Ovary (tissue), 9 donors: ENCODE data around the gene NCK2. TPM values are rescaled to one million over a fixed set of nuclear protein-coding genes. Genes with fewer than 3 reads are reported as not detected.

ENCODE experiments used
- DNase-seq, 5 donors: peaks; one replicate each; pipeline ENCODE4 v3.0.0-alpha.2; 2019 to 2020
- H3K27ac ChIP-seq, 2 donors: fragments of 200-600 bp; one replicate each; pipeline versions ENCODE4 v1.5.1 to v1.8.0; 2019 to 2022
- H3K27me3 ChIP-seq: fragments of 200-600 bp; one replicate; pipeline ENCODE4 v1.8.0; 2022
- H3K36me3 ChIP-seq: fragments of 200-600 bp; sonication (generic); one replicate; pipeline ENCODE4 v1.5.1; 2019
- H3K4me1 ChIP-seq: one replicate; pipeline ENCODE4 v1.8.1; 2013; ENCODE audit warnings: mild to moderate bottlenecking, moderate library complexity; ENCODE audit not compliant: insufficient read depth
- H3K4me3 ChIP-seq: fragments of 200-600 bp; sonication (generic); one replicate; pipeline ENCODE4 v1.5.1; 2017
- H3K9me3 ChIP-seq, 2 donors: fragments of 200-600 bp in 1 of 2; sonication (generic) in 1 of 2; one replicate each; pipeline versions ENCODE4 v1.5.1 to v1.8.1; 2013 to 2019; ENCODE audit warnings: mild to moderate bottlenecking in 1 of 2, moderate library complexity in 1 of 2
- EP300 ChIP-seq: sonication (generic); formaldehyde crosslinking; IDR thresholded peaks from one replicate; pipeline ENCODE4 v1.6.1; 2017; ENCODE audit warnings: antibody characterized with exemption
- POLR2A ChIP-seq: fragments of 450-650 bp; IDR thresholded peaks from one replicate; pipeline ENCODE4 v1.6.1; 2017; ENCODE audit warnings: antibody characterized with exemption, mild to moderate bottlenecking, moderate library complexity
- WGBS, 3 donors: extraction: QIAGEN DNeasy Blood & Tissue Kit in 1 of 3; methylation state at CpG; one replicate each; pipeline versions ENCODE4 v1.1.5 to v1.1.7; 2013 to 2017; 5-methylcytosine and 5-hydroxymethylcytosine counted together
- intact Hi-C, 4 donors: fragments of 100-400 bp; cut with DNase I; formaldehyde crosslinking; loops; one replicate each; pipeline versions ENCODE4 v1.11.0 to v1.15.1; 2022 to 2023
- polyA plus RNA-seq, 2 donors: library from polyadenylated mRNA; stranded (reverse); fragments of 200-250 nt in 1 of 2; fragments of 350-450 nt in 1 of 2; fragmentation: Illumina TruSeq in 1 of 2; extraction: RNeasy Lipid Tissue Mini Kit (QIAGEN cat#74804) in 1 of 2; gene quantifications; one replicate each; pipeline ENCODE4 v1.2.3, GENCODE V29; 2013 to 2014
- total RNA-seq, 7 donors: library from RNA; depleted of rRNA in 2 of 7; stranded (reverse); fragments of >200 nt in 2 of 7; fragmentation: NEBNext Ultra II Directional in 3 of 7; extraction: Animal tissue kit (Norgen Biotek cat#: 25700) in 3 of 7; gene quantifications; one replicate each; pipeline versions ENCODE4 v1.1.0 to v1.2.4, GENCODE V29; 2016 to 2023
- TF ChIP-seq, protein P1 (sequence below), 3 donors: fragments of 450-650 bp in 2 of 3; fragments of 200-600 bp in 1 of 3; IDR thresholded peaks; one replicate each; pipeline versions ENCODE4 v1.5.1 to v1.8.0; 2016 to 2022; ENCODE audit warnings: antibody characterized with exemption in 3 of 3, mild to moderate bottlenecking in 1 of 3
- donor health status: DM: no; HTN: no; CAD: no; lungs with moderate emphysema.
- donor health status: DM: no; HTN: no; CAD: no.
- donor health status: Bipolar disorder and iron deficiency.
- donor health status: DM: yes; HTN: yes; CAD: no.
- donor health status: DM: no; HTN: no; CAD: no.
- donor health status: DM: yes; HTN: yes; CAD: no.

The NCK2 gene
- total and polyA plus RNA-seq, 9 donors = 16.7 to 42.9 (median 31.2) TPM

DNA sequence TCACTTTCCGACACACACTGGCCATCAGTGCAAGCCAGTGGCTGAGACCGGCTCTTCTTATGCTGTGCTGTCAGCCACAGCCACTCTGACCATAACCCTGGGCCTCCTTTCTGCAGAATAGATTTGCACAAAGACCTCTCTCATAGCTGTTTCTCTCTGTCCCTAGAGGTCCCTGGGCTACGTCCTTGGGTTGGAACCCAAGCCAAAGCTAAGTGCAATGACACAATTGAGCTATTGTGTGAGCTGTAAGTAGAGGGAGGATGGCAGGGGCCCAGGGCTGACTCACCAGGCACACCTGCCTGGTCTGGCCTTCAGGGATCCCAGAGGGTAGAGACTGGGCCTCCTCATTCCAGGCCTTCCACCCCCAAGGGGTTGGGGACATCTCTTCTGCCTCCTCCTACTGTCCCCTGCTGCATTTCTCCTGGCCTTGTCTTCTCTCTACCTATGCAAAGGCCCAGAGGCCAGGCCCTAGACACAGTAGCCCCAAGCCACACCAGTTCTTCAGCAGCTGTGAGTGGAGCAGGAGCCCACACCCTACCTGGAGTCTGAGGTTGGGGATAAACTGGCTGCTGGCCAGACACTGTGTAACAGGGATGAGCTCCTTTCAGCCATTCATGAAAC, 174.6 kb downstream of the NCK2 start:
- no peaks in the 10 kb centered on the region for H3K36me3 ChIP-seq
- no peak overlapping the region for H3K27ac ChIP-seq
- H3K4me1 ChIP-seq = peaks cover 1% of the 10 kb centered on the region
- DNase-seq = no peak
- WGBS, 3 donors = 89 to 96% (median 91%) methylated on average over 3 of the region's 3 CpGs
- H3K9me3 ChIP-seq = no peaks in the 10 kb centered on the region
- intact Hi-C loops = no loop called here
- TF ChIP-seq EP300 = no peak
- TF ChIP-seq POLR2A = no peak
- TF ChIP-seq, protein P1, sequence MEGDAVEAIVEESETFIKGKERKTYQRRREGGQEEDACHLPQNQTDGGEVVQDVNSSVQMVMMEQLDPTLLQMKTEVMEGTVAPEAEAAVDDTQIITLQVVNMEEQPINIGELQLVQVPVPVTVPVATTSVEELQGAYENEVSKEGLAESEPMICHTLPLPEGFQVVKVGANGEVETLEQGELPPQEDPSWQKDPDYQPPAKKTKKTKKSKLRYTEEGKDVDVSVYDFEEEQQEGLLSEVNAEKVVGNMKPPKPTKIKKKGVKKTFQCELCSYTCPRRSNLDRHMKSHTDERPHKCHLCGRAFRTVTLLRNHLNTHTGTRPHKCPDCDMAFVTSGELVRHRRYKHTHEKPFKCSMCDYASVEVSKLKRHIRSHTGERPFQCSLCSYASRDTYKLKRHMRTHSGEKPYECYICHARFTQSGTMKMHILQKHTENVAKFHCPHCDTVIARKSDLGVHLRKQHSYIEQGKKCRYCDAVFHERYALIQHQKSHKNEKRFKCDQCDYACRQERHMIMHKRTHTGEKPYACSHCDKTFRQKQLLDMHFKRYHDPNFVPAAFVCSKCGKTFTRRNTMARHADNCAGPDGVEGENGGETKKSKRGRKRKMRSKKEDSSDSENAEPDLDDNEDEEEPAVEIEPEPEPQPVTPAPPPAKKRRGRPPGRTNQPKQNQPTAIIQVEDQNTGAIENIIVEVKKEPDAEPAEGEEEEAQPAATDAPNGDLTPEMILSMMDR (IDR thresholded peaks at IDR 0.05) = no peak
- H3K27me3 ChIP-seq = no peaks in the 10 kb centered on the region
- H3K4me3 ChIP-seq = no peak overlapping the region

DNA sequence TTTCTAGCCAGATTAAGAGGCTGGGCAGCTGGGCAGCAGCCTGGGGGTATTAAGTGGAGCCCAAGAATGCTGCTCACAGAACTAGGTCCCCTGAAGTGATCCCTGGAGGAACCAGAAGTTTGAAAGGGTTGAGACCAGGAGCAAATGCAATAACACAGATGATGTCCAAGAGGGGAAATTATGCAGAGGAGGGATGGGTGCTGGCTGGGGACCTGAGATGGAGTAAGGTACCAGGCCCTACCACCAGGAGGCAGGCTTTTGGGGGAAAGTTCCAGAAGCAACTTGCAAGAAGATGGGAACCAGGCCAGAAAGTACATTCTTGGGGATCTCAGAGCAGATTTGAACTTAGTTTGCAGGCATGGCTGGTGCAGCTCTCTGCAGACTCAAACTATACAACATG, 175.1 kb downstream of the NCK2 start:
- TF ChIP-seq, protein P1 (IDR thresholded peaks at IDR 0.05) = no peak
- TF ChIP-seq EP300 = no peak
- Histone ChIP-seq H3K27me3 (no peaks in the 10 kb centered on the region), H3K27ac (no peak overlapping the region), H3K36me3 (no peaks in the 10 kb centered on the region), H3K9me3 (no peaks in the 10 kb centered on the region), H3K4me3 (no peak overlapping the region), H3K4me1 (peaks cover 6% of the 10 kb centered on the region)
- DNase-seq = no peak
- intact Hi-C loops = loop anchor here in 1 of 4 donors (5.0 kb wide), 1 partner anchor 88 kb away; no protein-coding TSS in a partner anchor

DNA sequence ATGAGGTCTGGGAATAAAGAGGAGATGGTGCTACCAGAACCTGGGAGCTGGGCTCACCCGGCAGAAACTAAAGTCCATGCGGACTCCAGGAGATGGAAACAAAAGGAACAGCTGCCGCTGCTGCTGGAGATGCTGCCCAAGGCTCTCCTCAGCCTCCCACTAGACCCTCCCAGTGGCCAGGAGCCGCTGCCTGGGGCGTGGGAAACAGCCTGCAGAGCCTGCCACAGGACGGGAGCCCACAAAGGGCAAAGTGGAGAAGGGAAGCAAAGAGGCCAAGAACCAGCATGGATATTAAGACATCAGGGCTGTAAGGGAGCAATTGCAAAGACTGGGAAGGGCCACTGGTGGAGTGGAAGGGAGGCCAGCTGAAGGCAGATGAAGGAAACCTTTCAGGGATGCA, 179.6 kb downstream of the NCK2 start:
- Histone ChIP-seq H3K27ac (no peak overlapping the region), H3K9me3 (no peaks in the 10 kb centered on the region), H3K27me3 (no peaks in the 10 kb centered on the region), H3K4me3 (no peak overlapping the region), H3K4me1 (peaks cover 6% of the 10 kb centered on the region), H3K36me3 (no peaks in the 10 kb centered on the region)
- WGBS, 3 donors = 60 to 63% (median 62%) methylated on average over 6 of the region's 6 CpGs
- TF ChIP-seq EP300 (no peak), POLR2A (no peak)
- TF ChIP-seq, protein P1 (IDR thresholded peaks at IDR 0.05) = no peak
- intact Hi-C loops = loop anchor here in 1 of 4 donors (5.0 kb wide), 1 partner anchor 92 kb away; no protein-coding TSS in a partner anchor
- DNase-seq = no peak

DNA sequence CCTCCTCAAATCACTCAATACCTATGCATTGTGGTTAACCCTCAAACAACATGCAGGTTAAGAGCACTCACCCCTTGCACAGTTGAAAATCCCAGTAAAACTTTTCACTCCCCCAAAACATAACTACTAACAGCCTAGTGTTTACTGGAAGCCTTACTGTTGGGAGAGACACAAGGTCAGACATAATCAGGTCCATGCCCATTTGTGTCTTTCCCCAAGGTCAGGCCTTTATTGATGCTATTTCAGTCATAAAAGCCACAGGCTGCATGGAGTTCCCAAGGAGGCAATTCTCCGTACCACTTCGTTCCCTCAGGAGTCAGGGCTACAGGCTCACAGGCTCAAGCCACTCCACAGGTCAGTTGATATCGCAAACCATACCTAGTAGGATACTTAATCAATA, 180.2 kb downstream of the NCK2 start:
- Histone ChIP-seq H3K4me3 (no peak overlapping the region), H3K27me3 (no peaks in the 10 kb centered on the region), H3K4me1 (peaks cover 6% of the 10 kb centered on the region), H3K36me3 (no peaks in the 10 kb centered on the region), H3K27ac (no peak overlapping the region), H3K9me3 (no peaks in the 10 kb centered on the region)
- TF ChIP-seq EP300 = no peak
- TF ChIP-seq, protein P1 (IDR thresholded peaks at IDR 0.05) = no peak
- TF ChIP-seq POLR2A = no peak
- intact Hi-C loops = loop anchor here in 1 of 4 donors (5.0 kb wide), 1 partner anchor 93 kb away; no protein-coding TSS in a partner anchor
- WGBS, 3 donors = 60 to 82% (median 72%) methylated on average over 3 of the region's 3 CpGs
- no peak for DNase-seq
